ENCODE data around the gene USP44. TPM values are rescaled to one million over a fixed set of nuclear protein-coding genes. Genes with fewer than 3 reads are reported as not detected.

USP44 gene
- total RNA-seq, 2 donors from 2014 or later, result 17.5 to 30.8 TPM

DNA sequence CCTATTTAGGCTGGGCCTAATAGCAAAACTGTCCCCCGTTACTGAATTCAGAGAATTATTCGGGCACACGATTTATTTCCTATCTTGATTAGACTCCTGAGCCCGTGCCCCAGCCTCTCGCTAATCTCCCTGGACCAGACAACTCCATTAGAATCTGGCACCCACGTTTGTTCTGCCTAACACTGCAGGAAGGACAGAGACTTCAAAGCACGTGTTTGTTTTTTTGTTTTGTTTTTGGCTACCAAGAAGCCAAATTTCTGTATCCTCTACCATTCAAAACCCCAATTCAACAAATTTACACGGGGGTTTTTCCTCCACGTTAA, 4.8 kb downstream of the USP44 start:
- Mint-ChIP-seq H3K27me3 (ENCODE audit: insufficient read depth) (peaks cover 30% of the 10 kb centered on the region), H3K4me1 (peaks cover 29% of the 10 kb centered on the region), H3K9me3 (peaks cover 11% of the 10 kb centered on the region), H3K36me3 (ENCODE audit: low read depth) (peaks cover 7% of the 10 kb centered on the region), H3K27ac (no peak overlapping the region), H3K4me3 (peak overlapping the region; percentile 23)
- Histone ChIP-seq H3K9me3 (ENCODE audit: control insufficient read depth, low read length) (peaks cover 13% of the 10 kb centered on the region), H3K4me3 (ENCODE audit: low read length) (peak overlapping the region; percentile 84), H3K36me3 (ENCODE audit: control insufficient read depth, insufficient read depth, low read length) (no peaks in the 10 kb centered on the region), H3K9ac (ENCODE audit: extremely low read depth, low read length, poor library complexity, severe bottlenecking) (no peak overlapping the region), H3K4me1 (ENCODE audit: control insufficient read depth, insufficient read depth, low read length) (peaks cover 2% of the 10 kb centered on the region), H3K27me3 (ENCODE audit: control insufficient read depth, insufficient read depth, low read length, poor library complexity, severe bottlenecking) (peaks cover 28% of the 10 kb centered on the region), H3K27ac (ENCODE audit: low read depth, low read length) (no peak overlapping the region)
- WGBS, 2 experiments (ENCODE audit: insufficient coverage in 1 of 2, insufficient read length in 1 of 2), result 16 to 23% methylated on average over 5 to 9 of the region's 9 CpGs
- TF ChIP-seq, protein P1, sequence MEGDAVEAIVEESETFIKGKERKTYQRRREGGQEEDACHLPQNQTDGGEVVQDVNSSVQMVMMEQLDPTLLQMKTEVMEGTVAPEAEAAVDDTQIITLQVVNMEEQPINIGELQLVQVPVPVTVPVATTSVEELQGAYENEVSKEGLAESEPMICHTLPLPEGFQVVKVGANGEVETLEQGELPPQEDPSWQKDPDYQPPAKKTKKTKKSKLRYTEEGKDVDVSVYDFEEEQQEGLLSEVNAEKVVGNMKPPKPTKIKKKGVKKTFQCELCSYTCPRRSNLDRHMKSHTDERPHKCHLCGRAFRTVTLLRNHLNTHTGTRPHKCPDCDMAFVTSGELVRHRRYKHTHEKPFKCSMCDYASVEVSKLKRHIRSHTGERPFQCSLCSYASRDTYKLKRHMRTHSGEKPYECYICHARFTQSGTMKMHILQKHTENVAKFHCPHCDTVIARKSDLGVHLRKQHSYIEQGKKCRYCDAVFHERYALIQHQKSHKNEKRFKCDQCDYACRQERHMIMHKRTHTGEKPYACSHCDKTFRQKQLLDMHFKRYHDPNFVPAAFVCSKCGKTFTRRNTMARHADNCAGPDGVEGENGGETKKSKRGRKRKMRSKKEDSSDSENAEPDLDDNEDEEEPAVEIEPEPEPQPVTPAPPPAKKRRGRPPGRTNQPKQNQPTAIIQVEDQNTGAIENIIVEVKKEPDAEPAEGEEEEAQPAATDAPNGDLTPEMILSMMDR (conservative IDR thresholded peaks at IDR 0.05), result no peak
- DNase-seq, result peak; percentile 70

DNA sequence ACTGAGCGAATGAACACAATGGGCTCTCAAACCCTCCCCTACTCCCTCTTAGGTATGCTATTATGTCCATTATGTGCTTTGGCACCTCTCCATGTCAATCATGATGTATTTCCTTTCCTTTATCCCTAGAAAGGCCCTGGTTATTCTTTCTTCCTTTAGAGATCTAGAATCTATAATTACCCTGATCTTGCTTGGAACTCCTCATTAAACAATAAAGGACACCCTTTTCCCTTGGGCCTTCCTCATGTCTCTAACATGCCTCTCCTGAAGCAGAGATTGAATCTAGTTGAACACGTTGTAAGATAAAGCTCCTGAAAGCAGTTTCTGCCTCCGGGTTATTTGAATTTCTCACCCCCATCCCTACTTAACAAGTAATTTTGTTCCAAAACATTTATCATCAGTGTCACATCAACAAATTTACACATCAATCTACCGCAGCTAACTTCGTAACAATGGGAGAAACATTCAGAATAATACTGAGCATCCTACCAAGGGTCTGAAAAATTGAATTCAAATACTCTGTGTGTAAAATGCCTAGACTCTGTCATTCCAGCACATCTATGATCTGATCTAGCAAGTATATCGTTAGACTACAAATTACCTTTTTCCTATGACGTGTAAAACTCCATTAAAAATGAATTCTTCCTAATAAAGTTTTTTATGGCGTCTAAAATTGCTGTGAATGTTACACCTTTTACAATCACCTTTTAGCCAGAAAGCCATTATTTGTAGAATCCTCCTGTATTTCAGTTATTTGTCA, 5.4 kb downstream of the USP44 start:
- peaks cover 7% of the 10 kb centered on the region for H3K36me3 Mint-ChIP-seq (ENCODE audit: low read depth)
- peaks cover 24% of the 10 kb centered on the region for H3K4me1 Mint-ChIP-seq
- Histone ChIP-seq H3K4me3 (ENCODE audit: low read length) (peak overlapping the region; percentile 1), H3K4me1 (ENCODE audit: control insufficient read depth, insufficient read depth, low read length) (no peaks in the 10 kb centered on the region), H3K36me3 (ENCODE audit: control insufficient read depth, insufficient read depth, low read length) (no peaks in the 10 kb centered on the region), H3K9me3 (ENCODE audit: control insufficient read depth, low read length) (peaks cover 13% of the 10 kb centered on the region), H3K27ac (ENCODE audit: low read depth, low read length) (no peak overlapping the region), H3K27me3 (ENCODE audit: control insufficient read depth, insufficient read depth, low read length, poor library complexity, severe bottlenecking) (peaks cover 28% of the 10 kb centered on the region), H3K9ac (ENCODE audit: extremely low read depth, low read length, poor library complexity, severe bottlenecking) (no peak overlapping the region)
- H3K4me3 Mint-ChIP-seq, result peak overlapping the region; percentile 23
- peaks cover 29% of the 10 kb centered on the region for H3K27me3 Mint-ChIP-seq (ENCODE audit: insufficient read depth)
- DNase-seq, result no peak
- WGBS, 2 experiments (ENCODE audit: insufficient coverage in 1 of 2, insufficient read length in 1 of 2), result 32 to 36% methylated on average over 8 of the region's 8 CpGs
- H3K27ac Mint-ChIP-seq, result no peak overlapping the region
- peaks cover 11% of the 10 kb centered on the region for H3K9me3 Mint-ChIP-seq
- TF ChIP-seq, protein P1 (conservative IDR thresholded peaks at IDR 0.05), result no peak

DNA sequence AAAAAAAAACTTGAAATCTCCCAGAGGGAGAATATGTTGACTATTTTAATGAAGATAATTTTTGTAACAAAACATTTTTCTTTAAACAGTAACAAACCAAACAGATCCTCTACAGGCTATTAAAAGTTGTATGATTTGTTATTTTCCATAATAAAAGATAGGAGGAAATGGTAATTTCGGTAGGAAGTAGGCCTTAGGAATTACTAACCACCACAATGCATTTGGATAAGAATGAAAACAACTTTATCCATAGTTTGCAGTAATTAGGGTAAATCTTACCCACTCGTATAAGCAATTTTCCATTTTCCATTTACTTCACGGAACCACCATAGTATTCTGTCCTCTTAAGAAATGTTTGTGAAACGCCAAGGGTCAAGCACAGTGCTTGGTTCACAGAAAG, 6.0 kb downstream of the USP44 start:
- no peak for DNase-seq
- Mint-ChIP-seq H3K4me3 (peak overlapping the region; percentile 23), H3K4me1 (peaks cover 21% of the 10 kb centered on the region), H3K36me3 (ENCODE audit: low read depth) (peaks cover 7% of the 10 kb centered on the region), H3K9me3 (peaks cover 11% of the 10 kb centered on the region), H3K27ac (no peak overlapping the region), H3K27me3 (ENCODE audit: insufficient read depth) (peaks cover 29% of the 10 kb centered on the region)
- H3K4me1 ChIP-seq (ENCODE audit: control insufficient read depth, insufficient read depth, low read length), result no peaks in the 10 kb centered on the region
- TF ChIP-seq, protein P1 (conservative IDR thresholded peaks at IDR 0.05), result no peak
- peak overlapping the region; percentile 1 for H3K4me3 ChIP-seq (ENCODE audit: low read length)
- peaks cover 28% of the 10 kb centered on the region for H3K27me3 ChIP-seq (ENCODE audit: control insufficient read depth, insufficient read depth, low read length, poor library complexity, severe bottlenecking)
- no peak overlapping the region for H3K9ac ChIP-seq (ENCODE audit: extremely low read depth, low read length, poor library complexity, severe bottlenecking)
- no peaks in the 10 kb centered on the region for H3K36me3 ChIP-seq (ENCODE audit: control insufficient read depth, insufficient read depth, low read length)
- peaks cover 13% of the 10 kb centered on the region for H3K9me3 ChIP-seq (ENCODE audit: control insufficient read depth, low read length)
- H3K27ac ChIP-seq (ENCODE audit: low read depth, low read length), result no peak overlapping the region
- WGBS, 2 experiments (ENCODE audit: insufficient coverage in 1 of 2, insufficient read length in 1 of 2), result 60% methylated on average over 2 to 3 of the region's 4 CpGs
